D721Med (cell line): Measurements from ENCODE around the gene TOR1AIP1.

Source experiments
- DNase-seq: peaks from one replicate; pipeline ENCODE4 v3.0.0; 2011; ENCODE audit warnings: low spot score; ENCODE audit not compliant: insufficient read length
- FAIRE-seq: peaks from 2 replicates; lab custom pipeline; 2011; peaks lifted over from hg19 to GRCh38; lab: Jason Lieb, UNC
- CTCF ChIP-seq: IDR thresholded peaks from 2 replicates; pipeline ENCODE4 v1.5.1; 2012; ENCODE audit warnings: mild to moderate bottlenecking, control low read depth; ENCODE audit not compliant: insufficient read depth; ENCODE audit errors: missing control alignments

Gene TOR1AIP1

GRCh38 chr1:179937668-179938254 lies 55.7 kb downstream of the TOR1AIP1 start:
- peak; percentile 53 for FAIRE-seq
- no peak for TF ChIP-seq CTCF
- DNase-seq = no peak

- DNase-seq (no peak), FAIRE-seq (peak; percentile 88)
- no peak for TF ChIP-seq CTCF
These were observed 56.7 kb downstream of the TOR1AIP1 start for GRCh38 chr1:179938752-179939151.

GRCh38 chr1:179939941-179940340 lies 57.9 kb downstream of the TOR1AIP1 start:
- DNase-seq = no peak
- FAIRE-seq = peak; percentile 21
- no peak for TF ChIP-seq CTCF

- DNase-seq (no peak), FAIRE-seq (peak; percentile 86)
- no peak for TF ChIP-seq CTCF
These were observed 59.4 kb downstream of the TOR1AIP1 start for GRCh38 chr1:179941454-179941853.

GRCh38 chr1:179950651-179951050 lies 68.6 kb downstream of the TOR1AIP1 start:
- no peak for DNase-seq
- FAIRE-seq = no peak
- TF ChIP-seq CTCF = no peak

- no peak for TF ChIP-seq CTCF
- DNase-seq = no peak
- no peak for FAIRE-seq
These were observed 69.5 kb downstream of the TOR1AIP1 start for GRCh38 chr1:179951383-179952144.

- no peak for FAIRE-seq
- no peak for DNase-seq
- TF ChIP-seq CTCF = no peak
These were observed 70.1 kb downstream of the TOR1AIP1 start for GRCh38 chr1:179952186-179952585.
